HepG2 (cell line): Measurements from ENCODE around the gene TRIM3. TPM values are rescaled to one million over a fixed set of nuclear protein-coding genes. Genes with fewer than 3 reads are reported as not detected.
A peak's percentile ranks its signal among the peaks of the same experiment; 100 is the strongest.

Experiments
- BRCA1 ChIP-seq: sonication (generic); formaldehyde crosslinking; IDR thresholded peaks from 2 replicates; pipeline ENCODE4 v1.4.0; 2020; ENCODE audit warnings: missing genetic modification reagents
- E2F1 ChIP-seq: sonication (generic); formaldehyde crosslinking; IDR thresholded peaks from 2 replicates; pipeline ENCODE4 v1.5.0; 2020; ENCODE audit warnings: missing genetic modification reagents
- GTF2F1 ChIP-seq: fragments of 150-350 bp; IDR thresholded peaks from 2 replicates; pipeline ENCODE4 v1.6.1; 2014; ENCODE audit warnings: low read length
- HOXA3 ChIP-seq: sonication (generic); formaldehyde crosslinking; IDR thresholded peaks from 2 replicates; pipeline ENCODE4 v1.5.0; 2020; ENCODE audit warnings: missing genetic modification reagents
- MIER2 ChIP-seq: IDR thresholded peaks from 2 replicates; pipeline ENCODE4 v1.6.1; 2016; ENCODE audit warnings: missing biosample characterization, missing genetic modification reagents
- NCOA5 ChIP-seq: sonication (generic); formaldehyde crosslinking; IDR thresholded peaks from 2 replicates; pipeline ENCODE4 v1.4.0; 2020; ENCODE audit warnings: missing genetic modification reagents
- RFX3 ChIP-seq: IDR thresholded peaks from 2 replicates; pipeline ENCODE4 v1.6.1; 2016; ENCODE audit warnings: missing biosample characterization, missing genetic modification reagents
- SMARCE1 ChIP-seq: fragments of 450-650 bp; IDR thresholded peaks from 2 replicates; pipeline ENCODE4 v1.6.1; 2017; ENCODE audit warnings: borderline replicate concordance
- ZBTB46 ChIP-seq: sonication (generic); formaldehyde crosslinking; IDR thresholded peaks from 2 replicates; pipeline ENCODE4 v1.4.0; 2020; ENCODE audit warnings: mild to moderate bottlenecking, missing genetic modification reagents, borderline replicate concordance
- ZKSCAN8 ChIP-seq: IDR thresholded peaks from 2 replicates; pipeline ENCODE4 v1.6.1; 2016; ENCODE audit warnings: borderline replicate concordance, missing genetic modification reagents, missing compliant biosample characterization
- ZNF17 ChIP-seq: sonication (generic); formaldehyde crosslinking; IDR thresholded peaks from 2 replicates; pipeline ENCODE4 v1.5.0; 2020; ENCODE audit warnings: mild to moderate bottlenecking, missing genetic modification reagents
- ZNF225 ChIP-seq: sonication (generic); formaldehyde crosslinking; IDR thresholded peaks from 2 replicates; pipeline ENCODE4 v1.4.0; 2020; ENCODE audit warnings: mild to moderate bottlenecking, missing genetic modification reagents
- ZNF329 ChIP-seq: sonication (generic); formaldehyde crosslinking; IDR thresholded peaks from 2 replicates; pipeline ENCODE4 v1.9.0; 2021; ENCODE audit warnings: low read depth, mild to moderate bottlenecking, missing genetic modification reagents
- ZNF543 ChIP-seq: sonication (generic); formaldehyde crosslinking; IDR thresholded peaks from 2 replicates; pipeline ENCODE4 v1.4.0; 2020; ENCODE audit warnings: mild to moderate bottlenecking, missing genetic modification reagents
- ZNF546 ChIP-seq: sonication (generic); formaldehyde crosslinking; conservative IDR thresholded peaks from 2 replicates; pipeline ENCODE4 v1.8.1; 2023; ENCODE audit warnings: mild to moderate bottlenecking, missing genetic modification reagents
- ZNF563 ChIP-seq: sonication (generic); formaldehyde crosslinking; IDR thresholded peaks from 2 replicates; pipeline ENCODE4 v1.8.0; 2022; ENCODE audit warnings: mild to moderate bottlenecking, moderate library complexity, missing genetic modification reagents
- polyA plus RNA-seq, 8 experiments: library from polyadenylated mRNA; depleted of rRNA in 3 of 8; stranded (reverse) in 7 of 8; unstranded in 1 of 8; fragments of >200 nt; fragmentation: Illumina TruSeq in 4 of 8; extraction: Trizol in 4 of 8; gene quantifications; 2 replicates each; pipeline versions ENCODE4 v1.2.1 to v1.2.3, GENCODE V29; 2011 to 2016; ENCODE audit warnings: low read depth in 4 of 8, missing spikeins in 1 of 8, mixed read lengths in 1 of 8; ENCODE audit not compliant: insufficient read depth in 1 of 8
- total RNA-seq, 5 experiments: library from RNA; depleted of rRNA; stranded (reverse); fragments of >200 nt; fragmentation: Illumina TruSeq; extraction: Trizol; gene quantifications; 2 replicates each; pipeline ENCODE4 v1.2.3, GENCODE V29; 2016; ENCODE audit warnings: low read depth in 1 of 5
- TF ChIP-seq, protein P1 (sequence below): fragments of 450-650 bp; IDR thresholded peaks from 2 replicates; pipeline ENCODE4 v1.6.1; 2016
- TF ChIP-seq, protein P2 (sequence below): sonication (generic); formaldehyde crosslinking; IDR thresholded peaks from 2 replicates; pipeline ENCODE4 v1.4.0; 2020; ENCODE audit warnings: missing genetic modification reagents, borderline replicate concordance
- TF ChIP-seq, protein P3 (sequence below): IDR thresholded peaks from 2 replicates; pipeline ENCODE4 v1.6.1; 2016; ENCODE audit warnings: low read depth, missing genetic modification reagents, missing compliant biosample characterization

TRIM3 gene
- total and polyA plus RNA-seq, 2 of the 13 experiments (the other 11 are each of a cell fraction or from before 2014, with no cell fraction given), result 3.6 to 6.3 TPM

DNA sequence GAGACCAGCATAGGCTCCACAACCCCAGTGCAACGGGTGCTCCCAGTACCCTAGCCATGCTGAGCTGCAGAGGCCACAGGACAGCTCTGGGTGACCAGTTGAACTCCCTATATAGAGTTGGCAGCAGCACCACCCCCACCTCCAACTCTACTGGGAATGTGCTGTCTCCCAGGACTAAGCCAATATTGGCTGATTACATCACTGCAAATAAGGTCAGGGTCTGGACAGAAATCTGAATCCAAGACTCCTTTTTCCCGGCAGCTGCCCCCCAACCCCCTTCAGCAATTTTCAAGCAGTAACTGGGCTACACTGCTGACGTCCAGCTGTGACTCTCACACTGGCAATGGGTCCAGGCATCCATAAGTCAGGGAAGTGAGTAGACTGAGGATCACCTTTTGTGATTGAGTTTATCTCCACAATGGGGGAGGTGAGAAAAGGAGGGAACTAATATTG lies 32.8 kb downstream of the TRIM3 start, which contains the start of gene HPX (continued):
- TF ChIP-seq, protein P1, sequence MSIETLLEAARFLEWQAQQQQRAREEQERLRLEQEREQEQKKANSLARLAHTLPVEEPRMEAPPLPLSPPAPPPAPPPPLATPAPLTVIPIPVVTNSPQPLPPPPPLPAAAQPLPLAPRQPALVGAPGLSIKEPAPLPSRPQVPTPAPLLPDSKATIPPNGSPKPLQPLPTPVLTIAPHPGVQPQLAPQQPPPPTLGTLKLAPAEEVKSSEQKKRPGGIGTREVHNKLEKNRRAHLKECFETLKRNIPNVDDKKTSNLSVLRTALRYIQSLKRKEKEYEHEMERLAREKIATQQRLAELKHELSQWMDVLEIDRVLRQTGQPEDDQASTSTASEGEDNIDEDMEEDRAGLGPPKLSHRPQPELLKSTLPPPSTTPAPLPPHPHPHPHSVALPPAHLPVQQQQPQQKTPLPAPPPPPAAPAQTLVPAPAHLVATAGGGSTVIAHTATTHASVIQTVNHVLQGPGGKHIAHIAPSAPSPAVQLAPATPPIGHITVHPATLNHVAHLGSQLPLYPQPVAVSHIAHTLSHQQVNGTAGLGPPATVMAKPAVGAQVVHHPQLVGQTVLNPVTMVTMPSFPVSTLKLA, result no peak
- no peak for TF ChIP-seq ZNF225 (CRISPR knock-in tag)
- TF ChIP-seq MIER2 (CRISPR knock-in tag), result no peak
- TF ChIP-seq, protein P2, sequence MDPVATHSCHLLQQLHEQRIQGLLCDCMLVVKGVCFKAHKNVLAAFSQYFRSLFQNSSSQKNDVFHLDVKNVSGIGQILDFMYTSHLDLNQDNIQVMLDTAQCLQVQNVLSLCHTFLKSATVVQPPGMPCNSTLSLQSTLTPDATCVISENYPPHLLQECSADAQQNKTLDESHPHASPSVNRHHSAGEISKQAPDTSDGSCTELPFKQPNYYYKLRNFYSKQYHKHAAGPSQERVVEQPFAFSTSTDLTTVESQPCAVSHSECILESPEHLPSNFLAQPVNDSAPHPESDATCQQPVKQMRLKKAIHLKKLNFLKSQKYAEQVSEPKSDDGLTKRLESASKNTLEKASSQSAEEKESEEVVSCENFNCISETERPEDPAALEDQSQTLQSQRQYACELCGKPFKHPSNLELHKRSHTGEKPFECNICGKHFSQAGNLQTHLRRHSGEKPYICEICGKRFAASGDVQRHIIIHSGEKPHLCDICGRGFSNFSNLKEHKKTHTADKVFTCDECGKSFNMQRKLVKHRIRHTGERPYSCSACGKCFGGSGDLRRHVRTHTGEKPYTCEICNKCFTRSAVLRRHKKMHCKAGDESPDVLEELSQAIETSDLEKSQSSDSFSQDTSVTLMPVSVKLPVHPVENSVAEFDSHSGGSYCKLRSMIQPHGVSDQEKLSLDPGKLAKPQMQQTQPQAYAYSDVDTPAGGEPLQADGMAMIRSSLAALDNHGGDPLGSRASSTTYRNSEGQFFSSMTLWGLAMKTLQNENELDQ (CRISPR knock-in tag), result no peak
- TF ChIP-seq ZKSCAN8 (CRISPR knock-in tag), result no peak
- TF ChIP-seq RFX3, result no peak
- TF ChIP-seq ZNF17 (CRISPR knock-in tag), result no peak
- no peak for TF ChIP-seq E2F1 (CRISPR knock-in tag)
- no peak for TF ChIP-seq ZBTB46 (CRISPR knock-in tag)
- TF ChIP-seq ZNF329 (CRISPR knock-in tag), result no peak
- TF ChIP-seq ZNF543 (CRISPR knock-in tag), result no peak
- no peak for TF ChIP-seq SMARCE1
- TF ChIP-seq NCOA5 (CRISPR knock-in tag), result no peak
- 0 out of 2 replicates have a peak, but pooled peaks have one; percentile 32 for TF ChIP-seq HOXA3 (CRISPR knock-in tag)
- TF ChIP-seq BRCA1 (CRISPR knock-in tag), result no peak
- TF ChIP-seq, protein P3, sequence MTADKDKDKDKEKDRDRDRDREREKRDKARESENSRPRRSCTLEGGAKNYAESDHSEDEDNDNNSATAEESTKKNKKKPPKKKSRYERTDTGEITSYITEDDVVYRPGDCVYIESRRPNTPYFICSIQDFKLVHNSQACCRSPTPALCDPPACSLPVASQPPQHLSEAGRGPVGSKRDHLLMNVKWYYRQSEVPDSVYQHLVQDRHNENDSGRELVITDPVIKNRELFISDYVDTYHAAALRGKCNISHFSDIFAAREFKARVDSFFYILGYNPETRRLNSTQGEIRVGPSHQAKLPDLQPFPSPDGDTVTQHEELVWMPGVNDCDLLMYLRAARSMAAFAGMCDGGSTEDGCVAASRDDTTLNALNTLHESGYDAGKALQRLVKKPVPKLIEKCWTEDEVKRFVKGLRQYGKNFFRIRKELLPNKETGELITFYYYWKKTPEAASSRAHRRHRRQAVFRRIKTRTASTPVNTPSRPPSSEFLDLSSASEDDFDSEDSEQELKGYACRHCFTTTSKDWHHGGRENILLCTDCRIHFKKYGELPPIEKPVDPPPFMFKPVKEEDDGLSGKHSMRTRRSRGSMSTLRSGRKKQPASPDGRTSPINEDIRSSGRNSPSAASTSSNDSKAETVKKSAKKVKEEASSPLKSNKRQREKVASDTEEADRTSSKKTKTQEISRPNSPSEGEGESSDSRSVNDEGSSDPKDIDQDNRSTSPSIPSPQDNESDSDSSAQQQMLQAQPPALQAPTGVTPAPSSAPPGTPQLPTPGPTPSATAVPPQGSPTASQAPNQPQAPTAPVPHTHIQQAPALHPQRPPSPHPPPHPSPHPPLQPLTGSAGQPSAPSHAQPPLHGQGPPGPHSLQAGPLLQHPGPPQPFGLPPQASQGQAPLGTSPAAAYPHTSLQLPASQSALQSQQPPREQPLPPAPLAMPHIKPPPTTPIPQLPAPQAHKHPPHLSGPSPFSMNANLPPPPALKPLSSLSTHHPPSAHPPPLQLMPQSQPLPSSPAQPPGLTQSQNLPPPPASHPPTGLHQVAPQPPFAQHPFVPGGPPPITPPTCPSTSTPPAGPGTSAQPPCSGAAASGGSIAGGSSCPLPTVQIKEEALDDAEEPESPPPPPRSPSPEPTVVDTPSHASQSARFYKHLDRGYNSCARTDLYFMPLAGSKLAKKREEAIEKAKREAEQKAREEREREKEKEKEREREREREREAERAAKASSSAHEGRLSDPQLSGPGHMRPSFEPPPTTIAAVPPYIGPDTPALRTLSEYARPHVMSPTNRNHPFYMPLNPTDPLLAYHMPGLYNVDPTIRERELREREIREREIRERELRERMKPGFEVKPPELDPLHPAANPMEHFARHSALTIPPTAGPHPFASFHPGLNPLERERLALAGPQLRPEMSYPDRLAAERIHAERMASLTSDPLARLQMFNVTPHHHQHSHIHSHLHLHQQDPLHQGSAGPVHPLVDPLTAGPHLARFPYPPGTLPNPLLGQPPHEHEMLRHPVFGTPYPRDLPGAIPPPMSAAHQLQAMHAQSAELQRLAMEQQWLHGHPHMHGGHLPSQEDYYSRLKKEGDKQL (CRISPR knock-in tag), result no peak
- TF ChIP-seq GTF2F1, result no peak
- TF ChIP-seq ZNF546 (CRISPR knock-in tag), result no peak
- no peak for TF ChIP-seq ZNF563 (CRISPR knock-in tag)
